Stimulated activated CD8-positive, alpha-beta memory T cell treated with anti-CD3 and anti-CD28 coated beads, Interleukin-12 subunit alpha, Interleukin-12 subunit beta, amount 100 ng/mL, for 24 hours (primary cell): ENCODE results near the gene CNGB1.
"Not testable (repeated sequence)": the region's sequence is repeated elsewhere in the genome, so short reads cannot be mapped to it uniquely, and the experiment has no call there.

Experiments used
- DNase-seq: peaks from one replicate; pipeline ENCODE4 v3.0.0-alpha.2; 2020; ENCODE audit errors: extremely low read depth

The CNGB1 gene

GRCh38 chr16:57997176-57997527 lies 26.2 kb upstream of the CNGB1 start:
- DNase-seq = no peak

GRCh38 chr16:57996406-57997175 lies 25.7 kb upstream of the CNGB1 start:
- no peak for DNase-seq

- DNase-seq = no peak
These were observed 24.9 kb upstream of the CNGB1 start for GRCh38 chr16:57995721-57996405.

DNA sequence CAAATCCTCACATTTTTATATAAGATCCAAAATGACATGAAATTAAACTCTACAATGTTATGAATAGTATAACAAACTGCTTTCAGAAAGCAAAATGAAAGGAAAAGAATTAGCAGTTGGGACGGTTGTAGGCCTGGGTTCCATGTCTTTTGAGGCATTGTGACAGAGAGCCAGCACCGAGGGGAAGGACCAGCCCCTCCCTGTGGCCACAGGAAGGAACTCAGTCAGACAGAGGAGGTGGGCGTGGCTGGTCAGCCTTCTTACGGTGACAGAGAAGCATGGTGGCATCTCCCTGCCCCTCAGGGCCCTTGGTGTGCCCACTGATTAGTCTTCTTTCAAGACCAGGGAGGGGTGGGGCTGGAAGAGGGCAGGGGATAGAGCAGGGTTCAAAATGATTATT lies 23.9 kb upstream of the CNGB1 start:
- no peak for DNase-seq

GRCh38 chr16:57994361-57994760 lies 23.4 kb upstream of the CNGB1 start:
- DNase-seq = no peak

- no peak for DNase-seq
These were observed 23.0 kb upstream of the CNGB1 start for GRCh38 chr16:57993897-57994296.

DNA sequence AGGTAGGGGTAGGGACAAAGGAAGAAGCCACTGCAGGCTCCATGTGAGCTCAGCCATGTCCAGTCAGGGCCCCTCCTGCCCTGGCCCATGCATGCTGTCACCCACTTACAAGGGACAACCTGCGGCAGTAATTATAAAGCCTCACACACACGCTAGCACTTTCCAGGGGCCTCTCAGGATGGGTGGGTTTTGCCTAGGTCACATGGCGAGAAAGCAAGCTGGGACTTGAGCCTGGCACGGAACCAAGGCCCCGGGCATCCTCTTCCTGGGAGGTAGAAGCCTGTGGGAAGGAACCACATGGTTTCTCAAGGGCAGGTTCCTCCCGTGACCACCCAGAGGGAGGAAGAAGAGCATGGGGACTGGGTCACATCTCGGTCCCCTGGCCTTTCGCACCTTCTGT lies 22.5 kb upstream of the CNGB1 start:
- DNase-seq = no peak

- DNase-seq = no peak
These were observed 21.2 kb upstream of the CNGB1 start for GRCh38 chr16:57992084-57992483.

DNA sequence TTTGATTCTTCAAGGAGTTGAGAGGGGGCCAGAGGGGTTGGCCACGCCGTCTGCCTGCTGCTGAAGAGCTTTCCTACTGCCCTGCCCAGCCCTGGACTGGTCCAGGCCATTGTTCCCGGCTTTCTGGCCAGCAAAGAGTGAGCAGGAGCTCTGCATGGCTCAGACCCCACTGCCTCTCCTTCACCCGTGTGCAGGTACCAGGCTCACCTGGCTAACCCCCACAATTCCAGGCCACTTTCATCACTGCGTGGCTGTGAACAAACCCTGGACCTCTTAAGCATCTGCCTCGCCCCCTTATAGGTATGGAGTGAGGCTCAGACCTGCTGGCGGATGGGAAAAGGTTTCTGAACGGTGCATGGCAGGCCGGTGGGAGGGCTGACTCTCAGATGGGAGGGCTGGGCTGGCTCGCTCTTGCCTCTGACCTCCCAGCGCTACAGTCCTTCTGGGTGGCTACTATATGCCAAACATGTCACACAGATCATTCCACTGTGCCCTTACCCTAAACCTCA lies 20.7 kb upstream of the CNGB1 start:
- DNase-seq = no peak

DNA sequence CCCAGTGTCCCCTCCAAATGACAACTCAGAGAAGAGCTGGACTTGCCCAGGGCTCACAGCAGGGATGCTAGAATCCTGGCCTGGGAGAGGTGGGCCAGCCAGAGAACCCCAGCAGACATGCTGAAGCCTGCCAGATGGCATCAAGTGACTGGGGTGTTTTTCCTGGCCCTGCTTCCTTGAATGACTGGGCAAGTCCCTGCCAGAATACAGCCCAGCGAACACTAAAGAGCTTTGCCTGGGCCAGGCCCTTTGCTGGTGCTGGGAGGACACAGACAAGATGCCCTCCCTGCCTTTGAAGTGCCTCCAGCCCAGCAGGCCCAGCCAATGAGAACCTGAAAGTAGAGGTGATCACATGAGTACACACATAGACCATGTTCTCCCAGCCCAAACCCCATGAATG lies 18.0 kb upstream of the CNGB1 start:
- DNase-seq = no peak

- no peak for DNase-seq
These were observed 16.7 kb upstream of the CNGB1 start for GRCh38 chr16:57987441-57988177.

DNA sequence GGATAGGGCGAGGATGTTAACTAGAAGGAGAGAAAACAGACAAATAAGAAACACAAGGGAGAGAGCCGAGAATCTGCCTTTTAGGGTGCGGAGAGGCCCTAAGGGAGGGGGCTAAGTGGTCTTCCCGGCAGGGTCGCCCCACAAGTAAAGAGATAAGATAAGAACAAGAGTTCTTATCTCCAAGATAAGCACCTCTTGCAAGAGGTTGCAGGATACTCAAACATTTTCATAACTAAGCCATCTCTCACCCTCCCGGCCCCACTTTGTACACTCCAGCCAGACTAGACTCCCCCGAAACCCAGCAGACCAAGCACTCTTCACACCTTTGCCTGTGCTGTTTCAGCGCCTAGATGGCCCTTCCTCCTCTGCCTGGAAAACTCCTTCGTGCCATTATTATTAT lies 15.3 kb upstream of the CNGB1 start:
- DNase-seq = no peak

GRCh38 chr16:57985204-57986181 lies 14.6 kb upstream of the CNGB1 start:
- no peak for DNase-seq

DNA sequence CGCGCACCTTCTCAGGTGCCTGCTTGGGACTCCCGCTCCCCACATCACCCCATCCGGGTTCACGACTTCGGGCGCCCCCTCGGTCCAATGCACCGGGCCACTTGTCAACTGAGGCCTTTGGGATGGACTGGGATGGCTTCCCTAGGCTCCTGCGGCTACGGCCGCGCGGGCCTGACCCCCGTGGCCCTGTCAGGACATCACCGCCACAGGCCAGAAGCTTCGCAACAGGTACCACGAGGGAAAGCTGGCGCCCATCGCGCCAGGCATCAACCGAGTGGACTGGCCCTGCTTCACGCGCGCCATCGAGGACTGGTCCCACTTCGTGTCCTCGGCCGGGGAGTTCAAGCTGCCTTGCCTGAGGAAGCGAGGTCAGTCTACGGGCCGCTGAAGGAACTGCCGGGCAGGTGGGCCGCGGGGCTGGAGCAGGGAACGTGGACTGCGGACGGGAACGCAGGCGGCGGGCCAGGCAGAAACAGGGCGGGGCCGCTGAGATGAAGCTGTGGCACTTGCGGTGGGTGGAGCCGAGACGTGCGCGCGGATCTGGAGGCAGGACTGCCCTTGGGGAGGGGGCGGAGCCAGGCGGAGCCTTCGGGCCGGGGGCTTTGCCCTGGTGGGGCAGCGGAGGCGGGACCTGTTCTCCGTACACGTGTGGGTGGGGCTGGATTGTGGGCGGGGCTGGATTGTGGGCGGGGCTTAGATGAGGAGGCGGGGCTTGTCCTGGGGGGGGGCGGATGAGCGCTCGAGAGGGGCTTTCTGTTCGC lies 13.7 kb upstream of the CNGB1 start:
- peak; percentile 79 for DNase-seq

- DNase-seq = no peak
These were observed 11.5 kb upstream of the CNGB1 start for GRCh38 chr16:57982385-57982784.

DNA sequence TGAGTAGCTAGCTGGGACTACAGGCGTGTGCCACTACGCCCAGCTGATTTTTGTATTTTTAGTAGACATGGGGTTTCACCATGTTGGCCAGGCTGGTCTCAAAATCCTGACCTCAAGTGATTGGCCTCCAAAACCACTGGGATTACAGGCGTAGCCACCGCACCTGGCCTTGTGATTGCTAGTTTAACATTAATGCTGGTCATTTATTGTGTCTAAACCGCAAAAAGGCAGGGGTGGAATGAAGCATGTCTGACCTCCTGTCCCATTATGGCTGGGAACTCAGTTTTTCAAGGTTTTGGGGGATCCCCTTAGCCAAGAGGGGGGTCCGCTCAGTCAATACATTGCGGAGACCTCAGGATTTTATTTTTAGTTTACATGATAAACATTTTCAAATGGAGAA lies 10.7 kb upstream of the CNGB1 start:
- DNase-seq = no peak

DNA sequence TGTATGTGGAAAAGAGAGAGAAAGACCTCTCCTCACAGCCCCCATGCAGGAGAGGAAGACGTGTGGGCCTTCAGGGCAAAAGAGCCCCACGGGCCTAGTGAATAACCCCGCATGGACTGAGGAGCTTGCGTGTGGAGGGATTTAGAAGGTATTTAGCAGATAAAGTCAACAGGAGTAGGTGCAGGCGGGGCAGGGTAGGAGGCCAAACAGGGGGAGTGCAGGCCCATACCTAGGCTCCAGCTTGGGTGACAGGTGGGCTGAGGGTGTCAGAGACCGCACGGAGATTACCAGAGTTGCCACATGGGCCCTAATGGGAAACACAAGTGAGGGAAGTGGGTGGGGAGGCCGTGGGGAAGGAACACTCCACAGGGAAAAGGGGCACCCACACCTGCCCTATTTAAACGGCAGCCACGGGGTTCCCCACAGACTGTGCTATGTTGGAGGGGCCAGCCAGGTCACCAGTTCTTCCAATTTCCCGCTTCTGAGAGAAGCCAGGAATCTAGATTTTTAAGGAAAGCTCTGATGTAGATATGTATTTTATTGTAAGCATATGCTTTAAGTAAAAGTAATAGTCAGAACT lies 8.2 kb upstream of the CNGB1 start:
- no peak for DNase-seq

GRCh38 chr16:57978070-57978465 lies 7.1 kb upstream of the CNGB1 start:
- DNase-seq = not testable (repeated sequence)

- no peak for DNase-seq
These were observed 6.6 kb upstream of the CNGB1 start for GRCh38 chr16:57977418-57978069.

- DNase-seq = no peak
These were observed 5.4 kb upstream of the CNGB1 start for GRCh38 chr16:57976331-57976796.
